ENCODE results near the gene CYP3A7. TPM values are rescaled to one million over a fixed set of nuclear protein-coding genes. Genes with fewer than 3 reads are reported as not detected.

CYP3A7 gene
- polyA plus RNA-seq, 1 of the 3 experiments (the other 2 are of a cell fraction), result not detected

DNA sequence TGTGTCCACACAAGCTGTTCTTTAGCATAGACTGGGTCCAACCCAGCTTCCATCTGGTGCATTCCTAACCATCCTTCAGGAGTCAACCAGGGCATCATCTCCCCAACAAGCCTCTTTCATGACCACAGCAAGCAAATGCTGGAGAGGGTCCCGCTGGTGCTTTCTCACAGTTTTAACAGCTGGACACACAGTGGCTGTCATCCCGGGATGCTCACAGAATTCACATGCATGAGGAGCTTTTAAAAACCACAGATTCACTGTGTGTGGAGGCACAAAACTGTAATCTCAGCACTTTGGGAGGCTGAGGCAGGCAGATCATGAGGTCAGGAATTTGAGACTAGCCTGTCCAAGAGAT, 6.4 kb upstream of the CYP3A7 start:
- ChIA-PET CTCF (no interaction called here), POLR2A (no interaction called here)
- DNase-seq, result no peak
- Histone ChIP-seq H3K9me2 (no peaks in the 10 kb centered on the region), H3K27me3 (ENCODE audit: insufficient read depth) (no peaks in the 10 kb centered on the region), H3K4me1 (ENCODE audit: control insufficient read depth in 1 of 2, insufficient read depth in 2 of 2, low read depth in 1 of 2, low read length in 1 of 2) (peaks cover 0 to 9% of the 10 kb centered on the region in 2 experiments; a peak in 1 of 4 replicates), H3K4me3 (ENCODE audit: low read depth in 2 of 2, low read length in 1 of 2) (no peak overlapping the region), H3K36me3 (replicated peaks in 1 of 2; ENCODE audit: control insufficient read depth in 1 of 2, insufficient read depth in 2 of 2, low read length in 1 of 2) (no peaks in the 10 kb centered on the region), H4K20me1 (ENCODE audit: insufficient read depth) (no peaks in the 10 kb centered on the region), H3K79me2 (ENCODE audit: insufficient read depth) (no peaks in the 10 kb centered on the region), H3K27ac (ENCODE audit: low read depth in 2 of 2, low read length in 1 of 2) (no peak overlapping the region), H3K9me3 (no peaks in the 10 kb centered on the region), H3K9ac (no peak overlapping the region), H2AFZ (ENCODE audit: low read depth) (no peak overlapping the region), H3K4me2 (no peak overlapping the region), H3F3A (replicated peaks; ENCODE audit: insufficient read depth) (no peaks in the 10 kb centered on the region)
- TF ChIP-seq MXI1 (IDR thresholded peaks at IDR 0.05; ENCODE audit: low read depth, low read length) (no peak), TEAD4 (IDR thresholded peaks at IDR 0.05; ENCODE audit: borderline replicate concordance, insufficient read depth) (no peak), NFIC (IDR thresholded peaks at IDR 0.05; ENCODE audit: borderline replicate concordance) (no peak), YY1 (IDR thresholded peaks at IDR 0.05; ENCODE audit: low read depth) (no peak), EP300 (IDR thresholded peaks at IDR 0.05; ENCODE audit: borderline replicate concordance in 1 of 2, low read depth in 1 of 2, low read length in 1 of 2) (no peak), RXRA (IDR thresholded peaks at IDR 0.05; ENCODE audit: borderline replicate concordance, low read depth) (no peak), RCOR1 (IDR thresholded peaks at IDR 0.05; ENCODE audit: low read length) (no peak), JUND (IDR thresholded peaks at IDR 0.05) (no peak), ELF1 (IDR thresholded peaks at IDR 0.05) (no peak)
- TF ChIP-seq, protein P1, sequence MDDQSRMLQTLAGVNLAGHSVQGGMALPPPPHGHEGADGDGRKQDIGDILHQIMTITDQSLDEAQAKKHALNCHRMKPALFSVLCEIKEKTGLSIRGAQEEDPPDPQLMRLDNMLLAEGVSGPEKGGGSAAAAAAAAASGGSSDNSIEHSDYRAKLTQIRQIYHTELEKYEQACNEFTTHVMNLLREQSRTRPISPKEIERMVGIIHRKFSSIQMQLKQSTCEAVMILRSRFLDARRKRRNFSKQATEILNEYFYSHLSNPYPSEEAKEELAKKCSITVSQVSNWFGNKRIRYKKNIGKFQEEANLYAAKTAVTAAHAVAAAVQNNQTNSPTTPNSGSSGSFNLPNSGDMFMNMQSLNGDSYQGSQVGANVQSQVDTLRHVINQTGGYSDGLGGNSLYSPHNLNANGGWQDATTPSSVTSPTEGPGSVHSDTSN (IDR thresholded peaks at IDR 0.05), result no peak
- TF ChIP-seq, protein P2, sequence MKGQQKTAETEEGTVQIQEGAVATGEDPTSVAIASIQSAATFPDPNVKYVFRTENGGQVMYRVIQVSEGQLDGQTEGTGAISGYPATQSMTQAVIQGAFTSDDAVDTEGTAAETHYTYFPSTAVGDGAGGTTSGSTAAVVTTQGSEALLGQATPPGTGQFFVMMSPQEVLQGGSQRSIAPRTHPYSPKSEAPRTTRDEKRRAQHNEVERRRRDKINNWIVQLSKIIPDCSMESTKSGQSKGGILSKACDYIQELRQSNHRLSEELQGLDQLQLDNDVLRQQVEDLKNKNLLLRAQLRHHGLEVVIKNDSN (IDR thresholded peaks at IDR 0.05; ENCODE audit: borderline replicate concordance, low read depth), result no peak
- TF ChIP-seq, protein P3, sequence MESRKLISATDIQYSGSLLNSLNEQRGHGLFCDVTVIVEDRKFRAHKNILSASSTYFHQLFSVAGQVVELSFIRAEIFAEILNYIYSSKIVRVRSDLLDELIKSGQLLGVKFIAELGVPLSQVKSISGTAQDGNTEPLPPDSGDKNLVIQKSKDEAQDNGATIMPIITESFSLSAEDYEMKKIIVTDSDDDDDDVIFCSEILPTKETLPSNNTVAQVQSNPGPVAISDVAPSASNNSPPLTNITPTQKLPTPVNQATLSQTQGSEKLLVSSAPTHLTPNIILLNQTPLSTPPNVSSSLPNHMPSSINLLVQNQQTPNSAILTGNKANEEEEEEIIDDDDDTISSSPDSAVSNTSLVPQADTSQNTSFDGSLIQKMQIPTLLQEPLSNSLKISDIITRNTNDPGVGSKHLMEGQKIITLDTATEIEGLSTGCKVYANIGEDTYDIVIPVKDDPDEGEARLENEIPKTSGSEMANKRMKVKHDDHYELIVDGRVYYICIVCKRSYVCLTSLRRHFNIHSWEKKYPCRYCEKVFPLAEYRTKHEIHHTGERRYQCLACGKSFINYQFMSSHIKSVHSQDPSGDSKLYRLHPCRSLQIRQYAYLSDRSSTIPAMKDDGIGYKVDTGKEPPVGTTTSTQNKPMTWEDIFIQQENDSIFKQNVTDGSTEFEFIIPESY (IDR thresholded peaks at IDR 0.05; ENCODE audit: borderline replicate concordance, low read depth), result no peak
- 0% methylated on average over 2 of the region's 2 CpGs for WGBS (ENCODE audit: low lambda C conversion rate)

DNA sequence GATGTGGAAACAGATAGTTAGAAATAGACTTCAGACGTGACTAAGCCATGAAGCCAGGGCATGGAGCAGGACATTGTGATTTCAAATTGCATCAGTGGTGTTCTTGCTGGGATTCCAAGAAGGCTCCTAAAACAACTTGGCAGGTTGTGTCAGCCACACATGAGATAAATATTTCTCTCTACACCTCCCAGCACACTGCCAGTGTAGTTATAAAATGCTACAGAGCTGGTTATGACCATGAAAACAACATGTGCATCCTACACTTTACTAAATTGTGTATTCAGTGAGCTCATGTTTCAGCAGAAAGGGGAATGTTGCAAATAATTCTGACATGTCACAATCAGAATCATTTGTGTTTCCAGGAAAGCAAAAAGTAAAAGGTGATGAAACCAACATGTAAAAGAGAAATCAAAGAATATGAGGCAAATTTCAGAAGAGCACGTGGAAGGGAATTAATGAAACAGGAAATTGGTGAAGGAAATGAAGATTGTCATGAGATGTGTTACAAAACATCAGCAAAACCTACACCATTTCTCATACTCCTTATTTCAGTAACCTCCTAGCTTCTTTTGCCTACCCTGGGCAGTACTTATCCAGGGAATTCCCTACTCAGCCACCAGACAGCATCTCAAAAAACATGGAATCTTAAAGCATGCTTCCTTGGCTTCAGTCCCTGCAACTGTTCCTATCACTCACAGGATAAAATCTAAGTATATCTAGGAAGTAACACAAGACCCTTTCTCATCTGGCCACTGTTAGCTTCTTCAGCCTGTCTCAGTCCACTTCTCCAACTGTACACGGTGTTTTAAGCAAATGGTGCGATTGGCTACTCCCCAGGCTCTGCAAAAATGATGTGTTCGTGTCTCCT, 5.8 kb upstream of the CYP3A7 start:
- H3K9me3 ChIP-seq, result no peaks in the 10 kb centered on the region
- ChIA-PET POLR2A (no interaction called here), CTCF (interaction anchor here (1.4 kb wide), 1 partner anchor 10 kb away, joined by 3 read pairs; no protein-coding TSS in a partner anchor)
- no peak overlapping the region for H3K27ac ChIP-seq (ENCODE audit: low read depth in 2 of 2, low read length in 1 of 2)
- TF ChIP-seq GATA2 (CRISPR knock-in tag; IDR thresholded peaks at IDR 0.05), result no peak
- no peak for TF ChIP-seq FOXM1 (IDR thresholded peaks at IDR 0.05; ENCODE audit: low read depth)
- TF ChIP-seq RAD21 (IDR thresholded peaks at IDR 0.05; ENCODE audit: low read length), result no peak
- 7% methylated on average over 5 of the region's 5 CpGs for WGBS (ENCODE audit: low lambda C conversion rate)
- H3K9ac ChIP-seq, result no peak overlapping the region
- no peaks in the 10 kb centered on the region for H3K79me2 ChIP-seq (ENCODE audit: insufficient read depth)
- no peak overlapping the region for H2AFZ ChIP-seq (ENCODE audit: low read depth)
- H3K9me2 ChIP-seq, result no peaks in the 10 kb centered on the region
- no peaks in the 10 kb centered on the region for H3F3A ChIP-seq (replicated peaks; ENCODE audit: insufficient read depth)
- no peaks in the 10 kb centered on the region for H4K20me1 ChIP-seq (ENCODE audit: insufficient read depth)
- H3K36me3 ChIP-seq (replicated peaks in 1 of 2; ENCODE audit: control insufficient read depth in 1 of 2, insufficient read depth in 2 of 2, low read length in 1 of 2), result no peaks in the 10 kb centered on the region
- H3K4me3 ChIP-seq (ENCODE audit: low read depth in 2 of 2, low read length in 1 of 2), result no peak overlapping the region
- no peaks in the 10 kb centered on the region for H3K27me3 ChIP-seq (ENCODE audit: insufficient read depth)
- DNase-seq, result no peak
- peaks cover 0 to 9% of the 10 kb centered on the region in 2 experiments; a peak in 1 of 4 replicates for H3K4me1 ChIP-seq (ENCODE audit: control insufficient read depth in 1 of 2, insufficient read depth in 2 of 2, low read depth in 1 of 2, low read length in 1 of 2)
- no peak overlapping the region for H3K4me2 ChIP-seq

Measured in SK-N-SH (cell line).